GM12878 (cell line): Measurements from ENCODE around the gene CAMK4. TPM values are rescaled to one million over a fixed set of nuclear protein-coding genes. Genes with fewer than 3 reads are reported as not detected.

Experiments
- SPI1 ChIP-seq: IDR thresholded peaks from 2 replicates; pipeline ENCODE4 v1.6.1; 2011; ENCODE audit warnings: low read depth, mild to moderate bottlenecking, low read length, moderate library complexity, borderline replicate concordance; ENCODE audit not compliant: insufficient read depth
- polyA plus RNA-seq, 11 experiments: library from polyadenylated mRNA; depleted of rRNA in 4 of 11; unstranded in 6 of 11; stranded (reverse) in 5 of 11; fragments of >200 nt; fragmentation: Nextera tagmentation in 4 of 11; fragmentation: Illumina TruSeq in 1 of 11; extraction: Ambion mirVana in 4 of 11; extraction: Trizol in 1 of 11; gene quantifications; 1 replicate in 1 of 11; 2 replicates in 10 of 11; pipeline versions ENCODE4 v1.2.1 to v1.2.3, GENCODE V29; 2011 to 2016; ENCODE audit warnings: inconsistent platforms in 2 of 11, missing spikeins in 2 of 11, low read depth in 1 of 11
- total RNA-seq, 4 experiments: library from RNA; depleted of rRNA in 3 of 4; stranded (reverse); fragments of >200 nt in 3 of 4; fragmentation: Illumina TruSeq in 1 of 4; extraction: Trizol in 1 of 4; gene quantifications; 2 replicates each; pipeline versions ENCODE4 v1.2.1 to v1.2.3, GENCODE V29; 2013 to 2021
- TF ChIP-seq, protein P1 (sequence below): fragments of 450-650 bp; IDR thresholded peaks from 2 replicates; pipeline ENCODE4 v1.6.1; 2016; ENCODE audit warnings: mild to moderate bottlenecking
- TF ChIP-seq, protein P2 (sequence below): fragments of 450-650 bp; IDR thresholded peaks from 2 replicates; pipeline ENCODE4 v1.6.1; 2018; ENCODE audit warnings: borderline replicate concordance, mild to moderate bottlenecking; ENCODE audit not compliant: partially characterized antibody
- TF ChIP-seq, protein P3 (sequence below): fragments of 450-650 bp; IDR thresholded peaks from 2 replicates; pipeline ENCODE4 v1.6.1; 2016; ENCODE audit warnings: mild to moderate bottlenecking, moderate library complexity, borderline replicate concordance

Gene CAMK4
- total and polyA plus RNA-seq, 10 of the 15 experiments (the other 5 are each of a cell fraction or from before 2014, with no cell fraction given), result 13.3 to 51.9 (median 35.3) TPM

DNA sequence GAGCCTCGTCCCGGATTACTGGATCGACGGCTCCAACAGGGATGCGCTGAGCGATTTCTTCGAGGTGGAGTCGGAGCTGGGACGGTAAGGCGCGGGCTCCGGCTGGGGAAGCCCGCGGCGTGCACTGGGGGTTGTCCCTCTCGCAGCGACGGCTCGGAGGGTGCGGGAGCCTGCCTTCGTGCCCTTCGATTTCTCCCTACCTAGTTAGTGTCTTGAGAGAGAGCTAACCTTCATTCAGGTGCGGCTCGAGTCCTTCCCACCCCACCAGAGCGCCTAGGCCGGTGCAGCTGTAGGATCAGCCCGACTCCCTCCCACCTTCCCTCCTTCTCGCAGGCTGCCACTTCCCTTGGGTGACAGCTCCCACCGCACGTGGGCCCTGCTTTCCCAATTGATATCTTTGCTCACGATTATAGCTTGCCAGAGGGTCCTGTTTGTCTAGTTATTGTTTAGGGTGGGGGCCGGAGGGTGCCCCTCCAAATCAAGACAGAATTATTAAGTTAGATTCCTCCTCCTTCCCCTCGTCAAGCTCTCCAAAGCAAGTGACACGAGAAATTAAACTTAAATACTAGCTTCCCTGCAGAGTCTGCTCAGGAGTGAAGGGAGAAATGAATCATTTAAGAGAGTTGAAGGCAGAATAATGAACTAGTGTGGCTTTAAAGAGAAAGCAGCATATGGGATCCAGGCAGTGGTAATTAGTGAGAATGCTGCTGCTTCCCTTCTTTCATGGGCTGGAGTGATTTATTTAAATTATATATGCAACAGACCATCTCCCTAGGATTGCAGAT, 569 bp downstream of the CAMK4 start (continued):
- TF ChIP-seq, protein P1, sequence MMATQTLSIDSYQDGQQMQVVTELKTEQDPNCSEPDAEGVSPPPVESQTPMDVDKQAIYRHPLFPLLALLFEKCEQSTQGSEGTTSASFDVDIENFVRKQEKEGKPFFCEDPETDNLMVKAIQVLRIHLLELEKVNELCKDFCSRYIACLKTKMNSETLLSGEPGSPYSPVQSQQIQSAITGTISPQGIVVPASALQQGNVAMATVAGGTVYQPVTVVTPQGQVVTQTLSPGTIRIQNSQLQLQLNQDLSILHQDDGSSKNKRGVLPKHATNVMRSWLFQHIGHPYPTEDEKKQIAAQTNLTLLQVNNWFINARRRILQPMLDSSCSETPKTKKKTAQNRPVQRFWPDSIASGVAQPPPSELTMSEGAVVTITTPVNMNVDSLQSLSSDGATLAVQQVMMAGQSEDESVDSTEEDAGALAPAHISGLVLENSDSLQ, result no peak
- TF ChIP-seq, protein P2, sequence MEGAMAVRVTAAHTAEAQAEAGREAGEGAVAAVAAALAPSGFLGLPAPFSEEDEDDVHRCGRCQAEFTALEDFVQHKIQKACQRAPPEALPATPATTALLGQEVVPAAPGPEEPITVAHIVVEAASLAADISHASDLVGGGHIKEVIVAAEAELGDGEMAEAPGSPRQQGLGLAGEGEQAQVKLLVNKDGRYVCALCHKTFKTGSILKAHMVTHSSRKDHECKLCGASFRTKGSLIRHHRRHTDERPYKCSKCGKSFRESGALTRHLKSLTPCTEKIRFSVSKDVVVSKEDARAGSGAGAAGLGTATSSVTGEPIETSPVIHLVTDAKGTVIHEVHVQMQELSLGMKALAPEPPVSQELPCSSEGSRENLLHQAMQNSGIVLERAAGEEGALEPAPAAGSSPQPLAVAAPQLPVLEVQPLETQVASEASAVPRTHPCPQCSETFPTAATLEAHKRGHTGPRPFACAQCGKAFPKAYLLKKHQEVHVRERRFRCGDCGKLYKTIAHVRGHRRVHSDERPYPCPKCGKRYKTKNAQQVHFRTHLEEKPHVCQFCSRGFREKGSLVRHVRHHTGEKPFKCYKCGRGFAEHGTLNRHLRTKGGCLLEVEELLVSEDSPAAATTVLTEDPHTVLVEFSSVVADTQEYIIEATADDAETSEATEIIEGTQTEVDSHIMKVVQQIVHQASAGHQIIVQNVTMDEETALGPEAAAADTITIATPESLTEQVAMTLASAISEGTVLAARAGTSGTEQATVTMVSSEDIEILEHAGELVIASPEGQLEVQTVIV, result no peak
- TF ChIP-seq, protein P3, sequence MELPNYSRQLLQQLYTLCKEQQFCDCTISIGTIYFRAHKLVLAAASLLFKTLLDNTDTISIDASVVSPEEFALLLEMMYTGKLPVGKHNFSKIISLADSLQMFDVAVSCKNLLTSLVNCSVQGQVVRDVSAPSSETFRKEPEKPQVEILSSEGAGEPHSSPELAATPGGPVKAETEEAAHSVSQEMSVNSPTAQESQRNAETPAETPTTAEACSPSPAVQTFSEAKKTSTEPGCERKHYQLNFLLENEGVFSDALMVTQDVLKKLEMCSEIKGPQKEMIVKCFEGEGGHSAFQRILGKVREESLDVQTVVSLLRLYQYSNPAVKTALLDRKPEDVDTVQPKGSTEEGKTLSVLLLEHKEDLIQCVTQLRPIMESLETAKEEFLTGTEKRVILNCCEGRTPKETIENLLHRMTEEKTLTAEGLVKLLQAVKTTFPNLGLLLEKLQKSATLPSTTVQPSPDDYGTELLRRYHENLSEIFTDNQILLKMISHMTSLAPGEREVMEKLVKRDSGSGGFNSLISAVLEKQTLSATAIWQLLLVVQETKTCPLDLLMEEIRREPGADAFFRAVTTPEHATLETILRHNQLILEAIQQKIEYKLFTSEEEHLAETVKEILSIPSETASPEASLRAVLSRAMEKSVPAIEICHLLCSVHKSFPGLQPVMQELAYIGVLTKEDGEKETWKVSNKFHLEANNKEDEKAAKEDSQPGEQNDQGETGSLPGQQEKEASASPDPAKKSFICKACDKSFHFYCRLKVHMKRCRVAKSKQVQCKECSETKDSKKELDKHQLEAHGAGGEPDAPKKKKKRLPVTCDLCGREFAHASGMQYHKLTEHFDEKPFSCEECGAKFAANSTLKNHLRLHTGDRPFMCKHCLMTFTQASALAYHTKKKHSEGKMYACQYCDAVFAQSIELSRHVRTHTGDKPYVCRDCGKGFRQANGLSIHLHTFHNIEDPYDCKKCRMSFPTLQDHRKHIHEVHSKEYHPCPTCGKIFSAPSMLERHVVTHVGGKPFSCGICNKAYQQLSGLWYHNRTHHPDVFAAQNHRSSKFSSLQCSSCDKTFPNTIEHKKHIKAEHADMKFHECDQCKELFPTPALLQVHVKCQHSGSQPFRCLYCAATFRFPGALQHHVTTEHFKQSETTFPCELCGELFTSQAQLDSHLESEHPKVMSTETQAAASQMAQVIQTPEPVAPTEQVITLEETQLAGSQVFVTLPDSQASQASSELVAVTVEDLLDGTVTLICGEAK, result 0 out of 2 replicates have a peak, but pooled peaks have one; percentile 10
- TF ChIP-seq SPI1, result no peak
- TF ChIP-seq, all 136 proteins: peak for 12
